GM23338 (cell line): ENCODE results near the gene TMEM86A. TPM values are rescaled to one million over a fixed set of nuclear protein-coding genes. Genes with fewer than 3 reads are reported as not detected.

Experiments
- ATAC-seq: fragments of 200-7000 bp; cut with Tn5 transposase; 3 replicates; pipeline ENCODE4 v1.9.1; 2020
- DNase-seq: peaks from one replicate; pipeline ENCODE4 v3.0.0-alpha.2; 2015; ENCODE audit warnings: low spot score
- H2AFZ ChIP-seq: fragments of 200-600 bp; sonication (generic); 2 replicates; pipeline ENCODE4 v1.8.0; 2016; ENCODE audit warnings: antibody characterized with exemption, mild to moderate bottlenecking, moderate library complexity
- H3F3A ChIP-seq: fragments of 200-600 bp; sonication (generic); replicated peaks from 2 replicates; pipeline ENCODE4 v1.8.0; 2017; ENCODE audit warnings: antibody characterized with exemption, mixed run types, low read depth
- H3K27ac ChIP-seq: fragments of 200-600 bp; sonication (generic); 2 replicates; pipeline ENCODE4 v1.6.1; 2016; ENCODE audit warnings: low read depth
- H3K27me3 ChIP-seq: fragments of 200-600 bp; sonication (generic); 2 replicates; pipeline ENCODE4 v1.8.0; 2016; ENCODE audit warnings: mild to moderate bottlenecking, mixed run types, moderate library complexity; ENCODE audit not compliant: insufficient read depth
- H3K36me3 ChIP-seq: fragments of 200-600 bp; sonication (generic); 2 replicates; pipeline ENCODE4 v1.8.0; 2016; ENCODE audit warnings: mild to moderate bottlenecking; ENCODE audit not compliant: insufficient read depth
- H3K4me1 ChIP-seq: fragments of 200-600 bp; sonication (generic); 2 replicates; pipeline ENCODE4 v1.8.0; 2016; ENCODE audit warnings: mild to moderate bottlenecking, moderate library complexity; ENCODE audit not compliant: insufficient read depth
- H3K4me2 ChIP-seq: fragments of 200-600 bp; sonication (generic); 2 replicates; pipeline ENCODE4 v1.7.1; 2017; ENCODE audit warnings: mixed run types
- H3K4me3 ChIP-seq: fragments of 200-600 bp; sonication (generic); 2 replicates; pipeline ENCODE4 v1.6.1; 2016; ENCODE audit warnings: mixed run types
- H3K79me2 ChIP-seq: fragments of 200-600 bp; sonication (generic); replicated peaks from 2 replicates; pipeline ENCODE4 v1.8.0; 2017; ENCODE audit warnings: mild to moderate bottlenecking; ENCODE audit not compliant: insufficient read depth
- H3K9me2 ChIP-seq: fragments of 200-600 bp; sonication (generic); 2 replicates; pipeline ENCODE4 v1.8.0; 2017; ENCODE audit not compliant: insufficient read depth
- H4K20me1 ChIP-seq: fragments of 200-600 bp; sonication (generic); replicated peaks from 2 replicates; pipeline ENCODE4 v1.8.0; 2017; ENCODE audit warnings: mild to moderate bottlenecking; ENCODE audit not compliant: insufficient read depth
- H3K27ac Mint-ChIP-seq: 2 replicates; pipeline ENCODE4 v1.8.0; 2020; ENCODE audit warnings: inconsistent platforms, mild to moderate bottlenecking, moderate library complexity, mixed read lengths
- H3K27me3 Mint-ChIP-seq: 3 replicates; pipeline ENCODE4 v1.8.0; 2022; ENCODE audit warnings: low read depth, mild to moderate bottlenecking, moderate library complexity, mixed read lengths, inconsistent platforms; ENCODE audit not compliant: insufficient read depth, poor library complexity
- H3K36me3 Mint-ChIP-seq: 3 replicates; pipeline ENCODE4 v1.8.0; 2021; ENCODE audit warnings: low read depth, mild to moderate bottlenecking, inconsistent platforms, moderate library complexity, mixed read lengths
- H3K4me1 Mint-ChIP-seq: 3 replicates; pipeline ENCODE4 v1.8.0; 2020; ENCODE audit warnings: mild to moderate bottlenecking, inconsistent platforms, mixed read lengths
- H3K4me3 Mint-ChIP-seq: 3 replicates; pipeline ENCODE4 v1.8.0; 2021; ENCODE audit warnings: moderate library complexity, mild to moderate bottlenecking, inconsistent platforms, mixed read lengths
- H3K9me3 Mint-ChIP-seq: 3 replicates; pipeline ENCODE4 v1.8.0; 2020; ENCODE audit warnings: moderate library complexity, mild to moderate bottlenecking, inconsistent platforms, mixed read lengths
- CREB1 ChIP-seq: fragments of 250-450 bp; sonication (Bioruptor Pico); IDR thresholded peaks from 2 replicates; pipeline ENCODE4 v1.5.0; 2020; ENCODE audit warnings: low read depth, mild to moderate bottlenecking, moderate library complexity
- EZH2 ChIP-seq: fragments of 200-600 bp; sonication (generic); IDR thresholded peaks from one replicate; pipeline ENCODE4 v1.8.0; 2017; ENCODE audit warnings: antibody characterized with exemption, mild to moderate bottlenecking, low read depth; ENCODE audit not compliant: unreplicated experiment
- JUNB ChIP-seq: IDR thresholded peaks from one replicate; pipeline ENCODE4 v1.6.1; 2016; ENCODE audit warnings: antibody characterized with exemption; ENCODE audit not compliant: unreplicated experiment
- NANOG ChIP-seq: IDR thresholded peaks from 2 replicates; pipeline ENCODE4 v1.6.1; 2016; ENCODE audit warnings: antibody characterized with exemption, borderline replicate concordance
- POLR2AphosphoS5 ChIP-seq: IDR thresholded peaks from 2 replicates; pipeline ENCODE4 v1.6.1; 2016; ENCODE audit warnings: antibody characterized with exemption, low read depth
- STAT1 ChIP-seq: IDR thresholded peaks from one replicate; pipeline ENCODE4 v1.6.1; 2016; ENCODE audit warnings: antibody characterized with exemption; ENCODE audit not compliant: unreplicated experiment
- ZNF331 ChIP-seq: fragments of 250-450 bp; sonication (Bioruptor Pico); IDR thresholded peaks from 2 replicates; pipeline ENCODE4 v1.5.0; 2020; ENCODE audit warnings: low read depth, mild to moderate bottlenecking, moderate library complexity
- polyA plus RNA-seq: library from polyadenylated mRNA; unstranded; fragments of >200 nt; fragmentation: Nextera tagmentation; extraction: Ambion mirVana; gene quantifications from 2 replicates; pipeline ENCODE4 v1.2.1, GENCODE V29; 2016
- total RNA-seq: library from RNA; depleted of rRNA; stranded (reverse); fragments of >200 nt; shearing (Covaris generic); gene quantifications from 2 replicates; pipeline ENCODE4 v1.2.3, GENCODE V29; 2014
- TF ChIP-seq, protein P1 (sequence below), 2 experiments: fragments of 200-600 bp in 1 of 2; sonication (generic) in 1 of 2; conservative IDR thresholded peaks; 2 replicates each; pipeline versions ENCODE4 v1.5.1 to v1.6.1; 2016 to 2017; ENCODE audit warnings: antibody characterized with exemption in 2 of 2, low read depth in 2 of 2, mild to moderate bottlenecking in 2 of 2, moderate library complexity in 1 of 2
- TF ChIP-seq, protein P2 (sequence below): IDR thresholded peaks from one replicate; pipeline ENCODE4 v1.6.1; 2018; ENCODE audit warnings: antibody characterized with exemption; ENCODE audit not compliant: unreplicated experiment
- TF ChIP-seq, protein P3 (sequence below): fragments of 250-450 bp; sonication (Bioruptor Pico); IDR thresholded peaks from 2 replicates; pipeline ENCODE4 v1.5.0; 2020; ENCODE audit warnings: mild to moderate bottlenecking, moderate library complexity

TMEM86A gene
- total and polyA plus RNA-seq, 2 experiments from 2014 or later: 0.45 to 0.91 TPM

DNA sequence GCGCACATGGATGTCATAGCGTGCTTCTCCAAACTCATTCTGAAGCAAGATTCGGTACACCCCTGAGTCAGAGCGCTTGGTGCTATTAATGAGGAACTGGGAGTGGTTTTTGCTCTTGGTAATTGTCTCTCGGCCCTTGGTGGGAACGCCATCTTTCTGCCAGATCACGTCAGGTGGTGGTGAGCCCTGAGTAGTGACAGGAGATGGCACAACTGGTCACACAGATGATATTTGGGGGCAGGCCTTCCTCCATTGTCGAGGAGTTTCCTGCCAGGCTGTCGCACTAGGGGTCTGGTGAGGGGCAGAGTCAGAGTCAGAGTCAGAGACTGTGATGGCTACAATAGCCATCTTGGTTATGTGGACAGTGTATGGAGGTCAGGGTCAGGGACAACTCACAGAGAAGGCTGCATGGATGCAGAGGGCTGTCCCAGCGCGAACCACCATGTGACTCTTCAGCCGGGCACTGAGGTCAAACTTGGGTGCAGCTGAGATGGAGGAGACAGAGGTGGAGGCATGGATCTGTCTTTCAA is 9.3 kb downstream of the TMEM86A start:
- H3K79me2 ChIP-seq: no peaks in the 10 kb centered on the region
- H3K27ac ChIP-seq: no peak overlapping the region
- no peaks in the 10 kb centered on the region for H4K20me1 ChIP-seq
- no peak overlapping the region for H3K4me3 ChIP-seq
- no peak overlapping the region; the same call in 2 of the 3 replicates for H3K4me3 Mint-ChIP-seq
- peaks cover 10% of the 10 kb centered on the region; the same call in 1 of the 2 replicates for H3K4me1 ChIP-seq
- H3K36me3 Mint-ChIP-seq: no peaks in the 10 kb centered on the region
- no peaks in the 10 kb centered on the region for H3K9me3 Mint-ChIP-seq
- H3K27ac Mint-ChIP-seq: no peak overlapping the region
- no peaks in the 10 kb centered on the region for H3K36me3 ChIP-seq
- no peak overlapping the region for H3K4me2 ChIP-seq
- H3K27me3 Mint-ChIP-seq: peaks cover 8% of the 10 kb centered on the region
- ATAC-seq (no peak), DNase-seq (no peak)
- no peak overlapping the region for H2AFZ ChIP-seq
- no peaks in the 10 kb centered on the region for H3F3A ChIP-seq
- peaks cover 18% of the 10 kb centered on the region for H3K27me3 ChIP-seq
- H3K9me2 ChIP-seq: no peaks in the 10 kb centered on the region
- peaks cover 7% of the 10 kb centered on the region; the same call in 2 of the 3 replicates for H3K4me1 Mint-ChIP-seq
- TF ChIP-seq, protein P1, sequence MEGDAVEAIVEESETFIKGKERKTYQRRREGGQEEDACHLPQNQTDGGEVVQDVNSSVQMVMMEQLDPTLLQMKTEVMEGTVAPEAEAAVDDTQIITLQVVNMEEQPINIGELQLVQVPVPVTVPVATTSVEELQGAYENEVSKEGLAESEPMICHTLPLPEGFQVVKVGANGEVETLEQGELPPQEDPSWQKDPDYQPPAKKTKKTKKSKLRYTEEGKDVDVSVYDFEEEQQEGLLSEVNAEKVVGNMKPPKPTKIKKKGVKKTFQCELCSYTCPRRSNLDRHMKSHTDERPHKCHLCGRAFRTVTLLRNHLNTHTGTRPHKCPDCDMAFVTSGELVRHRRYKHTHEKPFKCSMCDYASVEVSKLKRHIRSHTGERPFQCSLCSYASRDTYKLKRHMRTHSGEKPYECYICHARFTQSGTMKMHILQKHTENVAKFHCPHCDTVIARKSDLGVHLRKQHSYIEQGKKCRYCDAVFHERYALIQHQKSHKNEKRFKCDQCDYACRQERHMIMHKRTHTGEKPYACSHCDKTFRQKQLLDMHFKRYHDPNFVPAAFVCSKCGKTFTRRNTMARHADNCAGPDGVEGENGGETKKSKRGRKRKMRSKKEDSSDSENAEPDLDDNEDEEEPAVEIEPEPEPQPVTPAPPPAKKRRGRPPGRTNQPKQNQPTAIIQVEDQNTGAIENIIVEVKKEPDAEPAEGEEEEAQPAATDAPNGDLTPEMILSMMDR (conservative IDR thresholded peaks at IDR 0.05; ENCODE audit: low read depth in 2 of 2): no peak
- TF ChIP-seq EZH2 (no peak), POLR2AphosphoS5 (no peak), NANOG (no peak), JUNB (no peak), CREB1 (CRISPR knock-in tag) (no peak), STAT1 (no peak), ZNF331 (no peak)
- TF ChIP-seq, protein P2, sequence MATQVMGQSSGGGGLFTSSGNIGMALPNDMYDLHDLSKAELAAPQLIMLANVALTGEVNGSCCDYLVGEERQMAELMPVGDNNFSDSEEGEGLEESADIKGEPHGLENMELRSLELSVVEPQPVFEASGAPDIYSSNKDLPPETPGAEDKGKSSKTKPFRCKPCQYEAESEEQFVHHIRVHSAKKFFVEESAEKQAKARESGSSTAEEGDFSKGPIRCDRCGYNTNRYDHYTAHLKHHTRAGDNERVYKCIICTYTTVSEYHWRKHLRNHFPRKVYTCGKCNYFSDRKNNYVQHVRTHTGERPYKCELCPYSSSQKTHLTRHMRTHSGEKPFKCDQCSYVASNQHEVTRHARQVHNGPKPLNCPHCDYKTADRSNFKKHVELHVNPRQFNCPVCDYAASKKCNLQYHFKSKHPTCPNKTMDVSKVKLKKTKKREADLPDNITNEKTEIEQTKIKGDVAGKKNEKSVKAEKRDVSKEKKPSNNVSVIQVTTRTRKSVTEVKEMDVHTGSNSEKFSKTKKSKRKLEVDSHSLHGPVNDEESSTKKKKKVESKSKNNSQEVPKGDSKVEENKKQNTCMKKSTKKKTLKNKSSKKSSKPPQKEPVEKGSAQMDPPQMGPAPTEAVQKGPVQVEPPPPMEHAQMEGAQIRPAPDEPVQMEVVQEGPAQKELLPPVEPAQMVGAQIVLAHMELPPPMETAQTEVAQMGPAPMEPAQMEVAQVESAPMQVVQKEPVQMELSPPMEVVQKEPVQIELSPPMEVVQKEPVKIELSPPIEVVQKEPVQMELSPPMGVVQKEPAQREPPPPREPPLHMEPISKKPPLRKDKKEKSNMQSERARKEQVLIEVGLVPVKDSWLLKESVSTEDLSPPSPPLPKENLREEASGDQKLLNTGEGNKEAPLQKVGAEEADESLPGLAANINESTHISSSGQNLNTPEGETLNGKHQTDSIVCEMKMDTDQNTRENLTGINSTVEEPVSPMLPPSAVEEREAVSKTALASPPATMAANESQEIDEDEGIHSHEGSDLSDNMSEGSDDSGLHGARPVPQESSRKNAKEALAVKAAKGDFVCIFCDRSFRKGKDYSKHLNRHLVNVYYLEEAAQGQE: no peak
- TF ChIP-seq, protein P3, sequence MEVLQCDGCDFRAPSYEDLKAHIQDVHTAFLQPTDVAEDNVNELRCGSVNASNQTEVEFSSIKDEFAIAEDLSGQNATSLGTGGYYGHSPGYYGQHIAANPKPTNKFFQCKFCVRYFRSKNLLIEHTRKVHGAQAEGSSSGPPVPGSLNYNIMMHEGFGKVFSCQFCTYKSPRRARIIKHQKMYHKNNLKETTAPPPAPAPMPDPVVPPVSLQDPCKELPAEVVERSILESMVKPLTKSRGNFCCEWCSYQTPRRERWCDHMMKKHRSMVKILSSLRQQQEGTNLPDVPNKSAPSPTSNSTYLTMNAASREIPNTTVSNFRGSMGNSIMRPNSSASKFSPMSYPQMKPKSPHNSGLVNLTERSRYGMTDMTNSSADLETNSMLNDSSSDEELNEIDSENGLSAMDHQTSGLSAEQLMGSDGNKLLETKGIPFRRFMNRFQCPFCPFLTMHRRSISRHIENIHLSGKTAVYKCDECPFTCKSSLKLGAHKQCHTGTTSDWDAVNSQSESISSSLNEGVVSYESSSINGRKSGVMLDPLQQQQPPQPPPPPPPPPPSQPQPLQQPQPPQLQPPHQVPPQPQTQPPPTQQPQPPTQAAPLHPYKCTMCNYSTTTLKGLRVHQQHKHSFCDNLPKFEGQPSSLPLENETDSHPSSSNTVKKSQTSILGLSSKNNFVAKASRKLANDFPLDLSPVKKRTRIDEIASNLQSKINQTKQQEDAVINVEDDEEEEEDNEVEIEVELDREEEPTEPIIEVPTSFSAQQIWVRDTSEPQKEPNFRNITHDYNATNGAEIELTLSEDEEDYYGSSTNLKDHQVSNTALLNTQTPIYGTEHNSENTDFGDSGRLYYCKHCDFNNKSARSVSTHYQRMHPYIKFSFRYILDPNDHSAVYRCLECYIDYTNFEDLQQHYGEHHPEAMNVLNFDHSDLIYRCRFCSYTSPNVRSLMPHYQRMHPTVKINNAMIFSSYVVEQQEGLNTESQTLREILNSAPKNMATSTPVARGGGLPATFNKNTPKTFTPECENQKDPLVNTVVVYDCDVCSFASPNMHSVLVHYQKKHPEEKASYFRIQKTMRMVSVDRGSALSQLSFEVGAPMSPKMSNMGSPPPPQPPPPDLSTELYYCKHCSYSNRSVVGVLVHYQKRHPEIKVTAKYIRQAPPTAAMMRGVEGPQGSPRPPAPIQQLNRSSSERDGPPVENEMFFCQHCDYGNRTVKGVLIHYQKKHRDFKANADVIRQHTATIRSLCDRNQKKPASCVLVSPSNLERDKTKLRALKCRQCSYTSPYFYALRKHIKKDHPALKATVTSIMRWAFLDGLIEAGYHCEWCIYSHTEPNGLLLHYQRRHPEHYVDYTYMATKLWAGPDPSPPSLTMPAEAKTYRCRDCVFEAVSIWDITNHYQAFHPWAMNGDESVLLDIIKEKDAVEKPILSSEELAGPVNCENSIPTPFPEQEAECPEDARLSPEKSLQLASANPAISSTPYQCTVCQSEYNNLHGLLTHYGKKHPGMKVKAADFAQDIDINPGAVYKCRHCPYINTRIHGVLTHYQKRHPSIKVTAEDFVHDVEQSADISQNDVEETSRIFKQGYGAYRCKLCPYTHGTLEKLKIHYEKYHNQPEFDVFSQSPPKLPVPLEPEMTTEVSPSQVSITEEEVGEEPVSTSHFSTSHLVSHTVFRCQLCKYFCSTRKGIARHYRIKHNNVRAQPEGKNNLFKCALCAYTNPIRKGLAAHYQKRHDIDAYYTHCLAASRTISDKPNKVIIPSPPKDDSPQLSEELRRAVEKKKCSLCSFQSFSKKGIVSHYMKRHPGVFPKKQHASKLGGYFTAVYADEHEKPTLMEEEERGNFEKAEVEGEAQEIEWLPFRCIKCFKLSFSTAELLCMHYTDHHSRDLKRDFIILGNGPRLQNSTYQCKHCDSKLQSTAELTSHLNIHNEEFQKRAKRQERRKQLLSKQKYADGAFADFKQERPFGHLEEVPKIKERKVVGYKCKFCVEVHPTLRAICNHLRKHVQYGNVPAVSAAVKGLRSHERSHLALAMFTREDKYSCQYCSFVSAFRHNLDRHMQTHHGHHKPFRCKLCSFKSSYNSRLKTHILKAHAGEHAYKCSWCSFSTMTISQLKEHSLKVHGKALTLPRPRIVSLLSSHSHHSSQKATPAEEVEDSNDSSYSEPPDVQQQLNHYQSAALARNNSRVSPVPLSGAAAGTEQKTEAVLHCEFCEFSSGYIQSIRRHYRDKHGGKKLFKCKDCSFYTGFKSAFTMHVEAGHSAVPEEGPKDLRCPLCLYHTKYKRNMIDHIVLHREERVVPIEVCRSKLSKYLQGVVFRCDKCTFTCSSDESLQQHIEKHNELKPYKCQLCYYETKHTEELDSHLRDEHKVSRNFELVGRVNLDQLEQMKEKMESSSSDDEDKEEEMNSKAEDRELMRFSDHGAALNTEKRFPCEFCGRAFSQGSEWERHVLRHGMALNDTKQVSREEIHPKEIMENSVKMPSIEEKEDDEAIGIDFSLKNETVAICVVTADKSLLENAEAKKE (CRISPR knock-in tag): no peak
